A549 (cell line): Measurements from ENCODE around the gene TMX4.

Experiments
- CTCF ChIP-seq: fragments of >200 bp; sonication (Bioruptor Twin); formaldehyde crosslinking; IDR thresholded peaks from 3 replicates; pipeline ENCODE4 v1.5.1; 2016
- JUN ChIP-seq, 2 experiments: fragments of >200 bp; sonication (Bioruptor Twin); formaldehyde crosslinking; IDR thresholded peaks; 2 replicates in 1 of 2; 3 replicates in 1 of 2; pipeline ENCODE4 v1.6.1; 2016 to 2017
- RCOR1 ChIP-seq: fragments of 150-350 bp; IDR thresholded peaks from 2 replicates; pipeline ENCODE4 v1.6.1; 2014; ENCODE audit warnings: antibody characterized with exemption, low read length, low read depth
- RNF2 ChIP-seq: fragments of 200-600 bp; sonication (generic); IDR thresholded peaks from 2 replicates; pipeline ENCODE4 v1.6.1; 2016; ENCODE audit warnings: low read depth, mild to moderate bottlenecking, antibody characterized with exemption, moderate library complexity, borderline replicate concordance

DNA sequence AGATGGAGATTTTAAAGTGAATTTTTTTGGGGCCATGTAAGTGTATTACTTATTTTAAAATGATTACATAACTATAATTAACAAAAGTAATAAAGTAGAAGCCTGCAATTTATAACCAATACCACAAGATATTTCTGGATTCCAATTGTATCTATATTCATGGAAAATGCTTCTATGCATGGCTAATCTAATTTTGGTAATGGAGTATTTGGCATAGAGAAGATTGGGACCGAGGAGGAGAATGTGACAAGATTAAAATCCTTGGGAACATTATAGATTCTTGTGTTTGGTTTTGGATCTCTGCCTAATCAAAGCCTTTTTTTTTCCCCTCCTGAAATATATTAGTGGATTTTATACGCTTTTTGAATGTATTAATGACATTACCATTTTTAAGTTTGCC is 12.9 kb upstream of the TMX4 start:
- TF ChIP-seq RCOR1: no peak
- TF ChIP-seq CTCF: no peak
- TF ChIP-seq JUN (IDR thresholded peaks at IDR 0.05): no peak
- no peak for TF ChIP-seq RNF2
